HG03039 (cell line): ENCODE results near the gene ANO9.

Experiments
- ATAC-seq: cut with Tn5 transposase; IDR thresholded peaks from one replicate; pipeline ENCODE4 v1.9.1; 2021; ENCODE audit warnings: mild to moderate bottlenecking, moderate library complexity; ENCODE audit not compliant: unreplicated experiment

ANO9 gene

DNA sequence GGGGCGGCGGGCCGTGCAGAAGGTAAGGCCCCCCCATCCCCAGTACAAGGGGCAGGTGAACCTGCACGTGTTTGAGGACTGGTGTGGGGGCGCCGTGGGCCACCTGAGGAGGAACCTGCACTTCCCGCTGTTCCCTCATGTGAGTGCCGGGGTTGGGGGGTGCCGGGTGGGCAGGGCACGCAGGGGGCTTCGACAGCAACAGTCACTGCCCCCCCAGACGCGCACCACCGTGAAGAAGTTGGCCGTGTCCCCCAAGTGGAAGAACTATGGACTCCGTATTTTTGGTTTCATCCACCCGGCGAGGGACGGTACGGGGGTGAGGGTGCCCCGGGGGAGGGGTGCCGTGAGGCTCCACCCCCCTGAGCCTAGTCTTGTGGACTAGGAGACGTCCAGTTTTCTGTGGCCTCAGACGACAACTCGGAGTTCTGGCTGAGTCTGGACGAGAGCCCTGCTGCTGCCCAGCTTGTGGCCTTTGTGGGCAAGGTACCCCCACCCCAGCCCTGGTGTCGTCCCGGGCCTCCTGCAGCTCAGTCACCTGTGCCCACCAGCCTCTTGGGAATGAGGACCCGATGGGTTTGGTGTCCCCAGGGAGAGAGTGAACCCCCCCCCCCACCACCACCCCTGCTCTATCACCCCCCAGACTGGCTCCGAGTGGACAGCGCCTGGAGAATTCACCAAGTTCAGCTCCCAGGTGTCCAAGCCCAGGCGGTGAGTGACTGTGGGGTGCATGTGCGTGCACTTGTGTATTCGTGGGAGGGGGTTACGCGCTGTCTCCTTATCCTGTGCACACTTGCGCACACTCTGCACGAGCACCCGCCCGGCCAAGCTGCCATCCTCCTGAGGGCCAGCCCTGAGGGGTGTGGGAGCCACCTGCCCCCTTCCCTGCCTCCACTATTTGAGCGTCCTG lies 68.7 kb downstream of the ANO9 start:
- no peak for ATAC-seq

- no peak for ATAC-seq
These were observed 69.9 kb downstream of the ANO9 start for GRCh38 chr11:371716-372590.

- no peak for ATAC-seq
These were observed 70.8 kb downstream of the ANO9 start for GRCh38 chr11:371051-371450.

DNA sequence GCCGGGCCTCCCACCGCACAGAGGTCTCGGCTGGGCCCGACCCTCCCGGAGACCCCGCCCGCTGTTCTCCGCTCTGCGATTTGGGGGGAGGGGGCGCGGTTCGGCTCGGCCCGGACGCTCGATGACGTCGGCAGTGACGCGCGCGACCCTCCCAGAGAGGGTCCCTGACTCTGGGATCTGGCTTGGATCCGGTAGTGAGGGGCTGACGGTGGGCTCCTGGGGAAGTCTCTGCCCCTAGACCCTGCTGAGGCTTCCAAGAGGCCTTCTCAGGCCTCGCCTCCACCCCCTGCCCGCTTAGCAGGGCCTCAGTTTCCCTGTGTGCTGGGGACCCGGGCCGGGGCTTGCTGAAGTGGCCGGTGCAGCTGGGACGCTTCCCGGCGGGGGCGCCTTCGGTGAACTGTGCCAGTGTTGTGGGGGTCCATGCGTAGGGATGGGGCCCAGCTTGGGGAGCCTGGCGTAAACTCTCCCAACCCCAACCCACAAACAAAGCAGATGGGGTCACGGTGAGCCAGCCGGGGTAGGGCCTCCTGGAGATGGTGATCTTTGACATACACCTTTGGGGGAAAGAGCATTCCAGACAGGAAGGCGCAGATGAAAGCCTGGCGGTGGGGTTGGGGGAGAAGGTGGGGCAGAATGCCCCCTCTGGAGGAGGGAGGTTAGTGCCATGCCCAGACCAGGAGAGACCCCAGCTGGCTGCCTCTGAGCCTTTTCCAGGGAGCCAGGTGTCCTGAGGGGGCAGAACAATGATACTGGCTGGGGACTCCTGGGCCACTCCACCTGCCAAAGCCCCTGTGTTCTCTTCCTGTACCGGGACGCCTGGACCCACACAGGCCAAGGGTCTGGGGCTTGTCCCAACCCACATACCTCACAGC lies 71.5 kb downstream of the ANO9 start:
- no peak for ATAC-seq

DNA sequence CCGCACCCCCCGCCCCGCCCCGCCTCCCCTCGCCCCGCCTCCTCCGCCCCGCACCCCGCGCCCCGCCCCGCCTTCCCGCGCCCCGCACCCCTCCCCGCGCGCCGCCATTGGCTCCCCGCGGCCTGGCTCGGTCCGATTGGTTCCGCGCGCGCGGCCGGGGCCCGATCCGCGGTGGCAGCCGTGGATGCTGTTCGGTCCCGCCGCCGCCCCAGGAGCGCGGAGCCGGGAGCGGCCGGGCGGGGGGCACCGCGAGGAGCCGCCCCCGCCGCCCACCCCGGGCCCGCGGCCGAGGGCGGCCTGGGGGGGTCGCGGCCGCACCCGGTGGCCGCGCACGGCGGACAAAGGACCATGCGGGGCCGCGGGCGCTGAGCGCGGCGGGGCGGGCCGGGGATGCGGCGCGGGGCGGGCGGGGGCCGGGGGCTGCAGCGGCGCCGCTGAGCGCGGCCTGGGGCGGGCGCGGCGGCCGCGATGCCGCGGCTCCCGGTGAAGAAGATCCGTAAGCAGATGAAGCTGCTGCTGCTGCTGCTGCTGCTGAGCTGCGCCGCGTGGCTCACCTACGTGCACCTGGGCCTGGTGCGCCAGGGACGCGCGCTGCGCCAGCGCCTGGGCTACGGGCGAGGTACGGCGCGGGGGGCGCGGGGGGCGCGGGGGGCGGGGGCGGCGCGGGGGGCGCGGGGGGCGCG lies 72.3 kb downstream of the ANO9 start, which contains the start of gene B4GALNT4:
Gene B4GALNT4, plus strand, starts transcription at position 164 of the 683 bp plus-strand sequence. Its CDS starts 305 bp downstream, at position 469.
- no peak for ATAC-seq

GRCh38 chr11:368414-369335 lies 73.1 kb downstream of the ANO9 start:
- no peak for ATAC-seq

DNA sequence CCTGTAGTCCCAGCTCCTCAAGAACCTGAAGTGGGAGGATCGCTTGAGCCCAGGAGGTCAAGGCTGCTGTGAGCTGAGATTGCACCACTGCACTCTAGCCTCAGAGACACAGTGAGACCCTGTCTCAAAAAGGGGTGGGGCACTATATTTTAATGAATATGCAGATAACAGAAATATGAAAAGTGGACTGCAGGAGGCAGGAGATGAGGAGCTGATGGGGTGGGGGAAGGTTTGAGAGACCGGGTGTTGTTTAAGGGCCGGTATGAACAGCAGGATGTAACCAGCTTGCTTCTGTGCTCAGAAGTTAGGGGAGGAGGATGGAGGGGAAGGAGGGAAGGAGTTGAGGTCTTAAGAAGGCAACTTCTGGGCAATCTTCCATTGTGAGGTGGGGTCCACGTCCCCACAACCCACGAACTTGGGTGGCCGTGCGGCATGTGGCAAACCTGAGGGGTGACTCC lies 73.8 kb downstream of the ANO9 start:
- no peak for ATAC-seq
